Neural progenitor cell (in vitro differentiated cells): ENCODE measurements around the gene CEL.

ENCODE experiments used
- EZH2phosphoT487 ChIP-seq: fragments of 200-600 bp; sonication (generic); IDR thresholded peaks from 2 replicates; pipeline ENCODE4 v1.6.1; 2017; ENCODE audit warnings: antibody characterized with exemption
- TF ChIP-seq, protein P1 (sequence below): fragments of 200-600 bp; sonication (generic); IDR thresholded peaks from 2 replicates; pipeline ENCODE4 v1.5.1; 2017; ENCODE audit warnings: antibody characterized with exemption, mild to moderate bottlenecking

DNA sequence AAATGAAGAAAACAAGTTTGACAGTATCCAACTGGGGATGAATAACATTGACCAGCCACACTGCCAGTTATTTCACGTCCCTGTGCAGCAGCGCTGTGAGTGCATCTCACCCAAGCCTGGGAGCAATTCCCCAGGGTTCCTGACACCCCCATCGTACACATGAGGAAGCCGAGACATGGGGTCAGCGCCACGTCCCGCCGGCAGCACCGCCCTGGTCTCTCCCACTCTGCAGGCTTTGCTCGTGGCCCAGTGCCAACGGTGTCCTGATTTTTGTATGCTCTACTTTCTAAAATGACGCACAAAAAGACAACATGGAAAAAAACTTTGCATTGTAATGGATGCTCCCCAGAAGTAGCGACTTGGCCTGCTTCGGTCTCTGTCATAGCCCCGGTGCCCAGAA, 16.6 kb upstream of the CEL start:
- TF ChIP-seq, protein P1, sequence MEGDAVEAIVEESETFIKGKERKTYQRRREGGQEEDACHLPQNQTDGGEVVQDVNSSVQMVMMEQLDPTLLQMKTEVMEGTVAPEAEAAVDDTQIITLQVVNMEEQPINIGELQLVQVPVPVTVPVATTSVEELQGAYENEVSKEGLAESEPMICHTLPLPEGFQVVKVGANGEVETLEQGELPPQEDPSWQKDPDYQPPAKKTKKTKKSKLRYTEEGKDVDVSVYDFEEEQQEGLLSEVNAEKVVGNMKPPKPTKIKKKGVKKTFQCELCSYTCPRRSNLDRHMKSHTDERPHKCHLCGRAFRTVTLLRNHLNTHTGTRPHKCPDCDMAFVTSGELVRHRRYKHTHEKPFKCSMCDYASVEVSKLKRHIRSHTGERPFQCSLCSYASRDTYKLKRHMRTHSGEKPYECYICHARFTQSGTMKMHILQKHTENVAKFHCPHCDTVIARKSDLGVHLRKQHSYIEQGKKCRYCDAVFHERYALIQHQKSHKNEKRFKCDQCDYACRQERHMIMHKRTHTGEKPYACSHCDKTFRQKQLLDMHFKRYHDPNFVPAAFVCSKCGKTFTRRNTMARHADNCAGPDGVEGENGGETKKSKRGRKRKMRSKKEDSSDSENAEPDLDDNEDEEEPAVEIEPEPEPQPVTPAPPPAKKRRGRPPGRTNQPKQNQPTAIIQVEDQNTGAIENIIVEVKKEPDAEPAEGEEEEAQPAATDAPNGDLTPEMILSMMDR, result no peak
- no peak for TF ChIP-seq EZH2phosphoT487
